GM21447 (cell line): ENCODE data around the gene NKG7.
A peak's percentile ranks its signal among the peaks of the same experiment; 100 is the strongest.

ENCODE experiments used
- ATAC-seq: cut with Tn5 transposase; IDR thresholded peaks from one replicate; pipeline ENCODE4 v1.9.1; 2021; ENCODE audit not compliant: unreplicated experiment

NKG7 gene

GRCh38 chr19:51338563-51339312, 33.7 kb downstream of the NKG7 start:
- peak; percentile 58 for ATAC-seq

GRCh38 chr19:51337861-51338562, 34.4 kb downstream of the NKG7 start:
- no peak for ATAC-seq

- no peak for ATAC-seq
Observed at GRCh38 chr19:51337141-51337860, 35.2 kb downstream of the NKG7 start.

- no peak for ATAC-seq
Observed at GRCh38 chr19:51333836-51334460, 38.5 kb downstream of the NKG7 start.

GRCh38 chr19:51331716-51332115, 40.7 kb downstream of the NKG7 start:
- ATAC-seq, result no peak

GRCh38 chr19:51331193-51331592, 41.3 kb downstream of the NKG7 start:
- no peak for ATAC-seq

GRCh38 chr19:51330366-51330765, 42.1 kb downstream of the NKG7 start:
- no peak for ATAC-seq

GRCh38 chr19:51329411-51329810, 43.0 kb downstream of the NKG7 start:
- ATAC-seq, result no peak

- no peak for ATAC-seq
Observed at GRCh38 chr19:51327066-51328001, 45.1 kb downstream of the NKG7 start.

GRCh38 chr19:51326216-51327065, 46.0 kb downstream of the NKG7 start:
- ATAC-seq, result no peak

- no peak for ATAC-seq
Observed at GRCh38 chr19:51325161-51325976, 47.1 kb downstream of the NKG7 start.

GRCh38 chr19:51324167-51324481, 48.3 kb downstream of the NKG7 start:
- ATAC-seq, result no peak

GRCh38 chr19:51323481-51324166, 48.8 kb downstream of the NKG7 start:
- ATAC-seq, result no peak

- no peak for ATAC-seq
Observed at GRCh38 chr19:51321799-51322198, 50.7 kb downstream of the NKG7 start.
